GM23338 (cell line): Measurements from ENCODE around the gene ANO7. TPM values are rescaled to one million over a fixed set of nuclear protein-coding genes. Genes with fewer than 3 reads are reported as not detected.

ENCODE experiments used
- ATAC-seq: fragments of 200-7000 bp; cut with Tn5 transposase; 3 replicates; pipeline ENCODE4 v1.9.1; 2020
- DNase-seq: peaks from one replicate; pipeline ENCODE4 v3.0.0-alpha.2; 2015; ENCODE audit warnings: low spot score
- H2AFZ ChIP-seq: fragments of 200-600 bp; sonication (generic); 2 replicates; pipeline ENCODE4 v1.8.0; 2016; ENCODE audit warnings: antibody characterized with exemption, mild to moderate bottlenecking, moderate library complexity
- H3F3A ChIP-seq: fragments of 200-600 bp; sonication (generic); replicated peaks from 2 replicates; pipeline ENCODE4 v1.8.0; 2017; ENCODE audit warnings: antibody characterized with exemption, mixed run types, low read depth
- H3K27ac ChIP-seq: fragments of 200-600 bp; sonication (generic); 2 replicates; pipeline ENCODE4 v1.6.1; 2016; ENCODE audit warnings: low read depth
- H3K27me3 ChIP-seq: fragments of 200-600 bp; sonication (generic); 2 replicates; pipeline ENCODE4 v1.8.0; 2016; ENCODE audit warnings: mild to moderate bottlenecking, mixed run types, moderate library complexity; ENCODE audit not compliant: insufficient read depth
- H3K36me3 ChIP-seq: fragments of 200-600 bp; sonication (generic); 2 replicates; pipeline ENCODE4 v1.8.0; 2016; ENCODE audit warnings: mild to moderate bottlenecking; ENCODE audit not compliant: insufficient read depth
- H3K4me1 ChIP-seq: fragments of 200-600 bp; sonication (generic); 2 replicates; pipeline ENCODE4 v1.8.0; 2016; ENCODE audit warnings: mild to moderate bottlenecking, moderate library complexity; ENCODE audit not compliant: insufficient read depth
- H3K4me2 ChIP-seq: fragments of 200-600 bp; sonication (generic); 2 replicates; pipeline ENCODE4 v1.7.1; 2017; ENCODE audit warnings: mixed run types
- H3K4me3 ChIP-seq: fragments of 200-600 bp; sonication (generic); 2 replicates; pipeline ENCODE4 v1.6.1; 2016; ENCODE audit warnings: mixed run types
- H3K79me2 ChIP-seq: fragments of 200-600 bp; sonication (generic); replicated peaks from 2 replicates; pipeline ENCODE4 v1.8.0; 2017; ENCODE audit warnings: mild to moderate bottlenecking; ENCODE audit not compliant: insufficient read depth
- H3K9me2 ChIP-seq: fragments of 200-600 bp; sonication (generic); 2 replicates; pipeline ENCODE4 v1.8.0; 2017; ENCODE audit not compliant: insufficient read depth
- H4K20me1 ChIP-seq: fragments of 200-600 bp; sonication (generic); replicated peaks from 2 replicates; pipeline ENCODE4 v1.8.0; 2017; ENCODE audit warnings: mild to moderate bottlenecking; ENCODE audit not compliant: insufficient read depth
- H3K27ac Mint-ChIP-seq: 2 replicates; pipeline ENCODE4 v1.8.0; 2020; ENCODE audit warnings: inconsistent platforms, mild to moderate bottlenecking, moderate library complexity, mixed read lengths
- H3K27me3 Mint-ChIP-seq: 3 replicates; pipeline ENCODE4 v1.8.0; 2022; ENCODE audit warnings: low read depth, mild to moderate bottlenecking, moderate library complexity, mixed read lengths, inconsistent platforms; ENCODE audit not compliant: insufficient read depth, poor library complexity
- H3K36me3 Mint-ChIP-seq: 3 replicates; pipeline ENCODE4 v1.8.0; 2021; ENCODE audit warnings: low read depth, mild to moderate bottlenecking, inconsistent platforms, moderate library complexity, mixed read lengths
- H3K4me1 Mint-ChIP-seq: 3 replicates; pipeline ENCODE4 v1.8.0; 2020; ENCODE audit warnings: mild to moderate bottlenecking, inconsistent platforms, mixed read lengths
- H3K4me3 Mint-ChIP-seq: 3 replicates; pipeline ENCODE4 v1.8.0; 2021; ENCODE audit warnings: moderate library complexity, mild to moderate bottlenecking, inconsistent platforms, mixed read lengths
- H3K9me3 Mint-ChIP-seq: 3 replicates; pipeline ENCODE4 v1.8.0; 2020; ENCODE audit warnings: moderate library complexity, mild to moderate bottlenecking, inconsistent platforms, mixed read lengths
- CREB1 ChIP-seq: fragments of 250-450 bp; sonication (Bioruptor Pico); IDR thresholded peaks from 2 replicates; pipeline ENCODE4 v1.5.0; 2020; ENCODE audit warnings: low read depth, mild to moderate bottlenecking, moderate library complexity
- EZH2 ChIP-seq: fragments of 200-600 bp; sonication (generic); IDR thresholded peaks from one replicate; pipeline ENCODE4 v1.8.0; 2017; ENCODE audit warnings: antibody characterized with exemption, mild to moderate bottlenecking, low read depth; ENCODE audit not compliant: unreplicated experiment
- EZH2phosphoT487 ChIP-seq: fragments of 200-600 bp; sonication (generic); IDR thresholded peaks from one replicate; pipeline ENCODE4 v1.8.1; 2018; ENCODE audit warnings: antibody characterized with exemption; ENCODE audit not compliant: unreplicated experiment
- JUNB ChIP-seq: IDR thresholded peaks from one replicate; pipeline ENCODE4 v1.6.1; 2016; ENCODE audit warnings: antibody characterized with exemption; ENCODE audit not compliant: unreplicated experiment
- NANOG ChIP-seq: IDR thresholded peaks from 2 replicates; pipeline ENCODE4 v1.6.1; 2016; ENCODE audit warnings: antibody characterized with exemption, borderline replicate concordance
- POLR2AphosphoS5 ChIP-seq: IDR thresholded peaks from 2 replicates; pipeline ENCODE4 v1.6.1; 2016; ENCODE audit warnings: antibody characterized with exemption, low read depth
- STAT1 ChIP-seq: IDR thresholded peaks from one replicate; pipeline ENCODE4 v1.6.1; 2016; ENCODE audit warnings: antibody characterized with exemption; ENCODE audit not compliant: unreplicated experiment
- ZNF114 ChIP-seq: fragments of 250-450 bp; sonication (Bioruptor Pico); IDR thresholded peaks from 2 replicates; pipeline ENCODE4 v1.5.0; 2020; ENCODE audit warnings: mild to moderate bottlenecking, moderate library complexity
- ZNF331 ChIP-seq: fragments of 250-450 bp; sonication (Bioruptor Pico); IDR thresholded peaks from 2 replicates; pipeline ENCODE4 v1.5.0; 2020; ENCODE audit warnings: low read depth, mild to moderate bottlenecking, moderate library complexity
- polyA plus RNA-seq: library from polyadenylated mRNA; unstranded; fragments of >200 nt; fragmentation: Nextera tagmentation; extraction: Ambion mirVana; gene quantifications from 2 replicates; pipeline ENCODE4 v1.2.1, GENCODE V29; 2016
- total RNA-seq: library from RNA; depleted of rRNA; stranded (reverse); fragments of >200 nt; shearing (Covaris generic); gene quantifications from 2 replicates; pipeline ENCODE4 v1.2.3, GENCODE V29; 2014
- TF ChIP-seq, protein P1 (sequence below), 2 experiments: fragments of 200-600 bp in 1 of 2; sonication (generic) in 1 of 2; conservative IDR thresholded peaks; 2 replicates each; pipeline versions ENCODE4 v1.5.1 to v1.6.1; 2016 to 2017; ENCODE audit warnings: antibody characterized with exemption in 2 of 2, low read depth in 2 of 2, mild to moderate bottlenecking in 2 of 2, moderate library complexity in 1 of 2
- TF ChIP-seq, protein P2 (sequence below): fragments of 250-450 bp; sonication (Bioruptor Pico); IDR thresholded peaks from 2 replicates; pipeline ENCODE4 v1.5.0; 2020; ENCODE audit warnings: mild to moderate bottlenecking, moderate library complexity

Gene ANO7
- total and polyA plus RNA-seq, 2 experiments from 2014 or later = 3.6 to 5.1 TPM

DNA sequence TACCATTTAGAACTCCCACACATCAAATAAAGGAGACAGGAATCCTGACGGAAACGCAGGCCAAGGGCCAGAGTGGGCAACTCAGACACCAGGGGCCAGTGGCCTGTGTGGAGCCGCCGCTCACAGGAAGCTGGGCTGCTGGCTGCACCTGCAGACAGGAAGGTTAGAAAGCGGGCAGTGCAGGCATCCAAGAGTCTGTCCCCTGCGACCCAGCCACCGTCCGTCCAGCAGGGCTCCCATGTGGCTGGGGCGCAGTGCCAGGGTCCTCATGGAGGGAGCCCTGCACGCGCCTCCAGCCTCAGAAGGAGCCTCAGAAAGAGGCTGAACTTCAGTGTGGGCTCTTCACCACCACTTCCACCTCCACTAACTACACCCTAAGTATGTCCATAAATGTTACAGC lies 2.5 kb upstream of the ANO7 start:
- no peak overlapping the region for H3K4me3 Mint-ChIP-seq
- Histone ChIP-seq H3K36me3 (no peaks in the 10 kb centered on the region), H3K27ac (no peak overlapping the region), H3K4me1 (no peaks in the 10 kb centered on the region), H3K4me2 (no peak overlapping the region), H3K4me3 (no peak overlapping the region), H2AFZ (no peak overlapping the region), H4K20me1 (no peaks in the 10 kb centered on the region), H3K9me2 (no peaks in the 10 kb centered on the region), H3K27me3 (no peaks in the 10 kb centered on the region), H3F3A (no peaks in the 10 kb centered on the region), H3K79me2 (no peaks in the 10 kb centered on the region)
- DNase-seq (no peak), ATAC-seq (no peak)
- H3K27me3 Mint-ChIP-seq = peaks cover 5% of the 10 kb centered on the region
- TF ChIP-seq EZH2 = no peak
- no peak for TF ChIP-seq EZH2phosphoT487
- no peak for TF ChIP-seq ZNF331 (CRISPR knock-in tag)
- TF ChIP-seq ZNF114 = no peak
- TF ChIP-seq, protein P1, sequence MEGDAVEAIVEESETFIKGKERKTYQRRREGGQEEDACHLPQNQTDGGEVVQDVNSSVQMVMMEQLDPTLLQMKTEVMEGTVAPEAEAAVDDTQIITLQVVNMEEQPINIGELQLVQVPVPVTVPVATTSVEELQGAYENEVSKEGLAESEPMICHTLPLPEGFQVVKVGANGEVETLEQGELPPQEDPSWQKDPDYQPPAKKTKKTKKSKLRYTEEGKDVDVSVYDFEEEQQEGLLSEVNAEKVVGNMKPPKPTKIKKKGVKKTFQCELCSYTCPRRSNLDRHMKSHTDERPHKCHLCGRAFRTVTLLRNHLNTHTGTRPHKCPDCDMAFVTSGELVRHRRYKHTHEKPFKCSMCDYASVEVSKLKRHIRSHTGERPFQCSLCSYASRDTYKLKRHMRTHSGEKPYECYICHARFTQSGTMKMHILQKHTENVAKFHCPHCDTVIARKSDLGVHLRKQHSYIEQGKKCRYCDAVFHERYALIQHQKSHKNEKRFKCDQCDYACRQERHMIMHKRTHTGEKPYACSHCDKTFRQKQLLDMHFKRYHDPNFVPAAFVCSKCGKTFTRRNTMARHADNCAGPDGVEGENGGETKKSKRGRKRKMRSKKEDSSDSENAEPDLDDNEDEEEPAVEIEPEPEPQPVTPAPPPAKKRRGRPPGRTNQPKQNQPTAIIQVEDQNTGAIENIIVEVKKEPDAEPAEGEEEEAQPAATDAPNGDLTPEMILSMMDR (conservative IDR thresholded peaks at IDR 0.05; ENCODE audit: low read depth in 2 of 2) = no peak
- no peak for TF ChIP-seq NANOG
- no peak for TF ChIP-seq JUNB
- H3K4me1 Mint-ChIP-seq = peaks cover 3% of the 10 kb centered on the region
- no peaks in the 10 kb centered on the region for H3K9me3 Mint-ChIP-seq
- no peak overlapping the region for H3K27ac Mint-ChIP-seq
- no peaks in the 10 kb centered on the region for H3K36me3 Mint-ChIP-seq

DNA sequence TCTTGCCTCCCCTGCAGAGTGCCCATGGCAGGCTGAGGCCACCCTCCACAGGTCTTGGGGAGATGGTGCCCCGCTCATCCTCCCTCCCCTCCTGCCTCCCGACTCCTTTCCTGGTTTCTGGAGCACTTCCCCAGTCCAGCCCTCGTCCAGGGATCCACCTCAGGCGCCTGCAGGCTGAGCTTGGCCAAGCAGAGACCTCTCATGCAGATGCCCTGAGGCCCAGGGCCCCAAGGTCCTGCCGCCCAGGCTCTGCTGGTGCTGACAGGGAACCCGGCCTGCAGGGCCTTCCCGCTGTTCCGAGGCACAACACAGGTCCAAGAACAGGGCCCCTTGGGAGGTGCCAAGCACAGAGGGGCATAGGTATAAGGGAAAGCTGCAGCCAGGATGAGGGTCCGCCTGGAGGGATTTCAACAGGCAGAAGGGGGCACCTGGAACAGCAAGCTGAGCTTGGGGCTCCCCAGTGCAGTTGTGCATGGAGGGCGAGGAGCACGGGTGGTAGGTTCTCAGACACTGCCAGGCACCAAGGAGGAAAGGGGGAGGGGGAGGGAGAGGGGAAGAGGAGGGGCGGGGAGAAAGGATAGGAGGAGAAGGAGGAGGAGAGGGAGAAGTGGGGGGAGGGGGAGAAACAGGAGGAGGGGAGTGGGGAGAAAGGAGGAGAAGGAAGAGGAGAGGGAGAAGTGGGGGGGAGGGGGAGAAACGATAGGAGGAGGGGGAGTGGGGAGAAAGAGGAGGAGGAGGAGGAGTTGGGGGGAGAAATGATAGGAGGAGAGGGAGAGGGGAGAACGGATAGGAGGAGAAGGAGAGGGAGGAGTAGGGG lies 1.2 kb upstream of the ANO7 start:
- Histone ChIP-seq H3F3A (no peaks in the 10 kb centered on the region), H3K36me3 (no peaks in the 10 kb centered on the region), H2AFZ (no peak overlapping the region), H3K27ac (no peak overlapping the region), H3K9me2 (no peaks in the 10 kb centered on the region), H4K20me1 (no peaks in the 10 kb centered on the region), H3K79me2 (no peaks in the 10 kb centered on the region), H3K4me1 (no peaks in the 10 kb centered on the region), H3K27me3 (no peaks in the 10 kb centered on the region), H3K4me3 (no peak overlapping the region), H3K4me2 (no peak overlapping the region)
- H3K9me3 Mint-ChIP-seq = no peaks in the 10 kb centered on the region
- no peaks in the 10 kb centered on the region for H3K36me3 Mint-ChIP-seq
- DNase-seq (peak; percentile 25), ATAC-seq (peak; percentile 6; the same call in 1 of the 3 replicates)
- H3K27me3 Mint-ChIP-seq = peaks cover 5% of the 10 kb centered on the region
- H3K4me1 Mint-ChIP-seq = peaks cover 3% of the 10 kb centered on the region
- no peak overlapping the region for H3K4me3 Mint-ChIP-seq
- H3K27ac Mint-ChIP-seq = no peak overlapping the region
- TF ChIP-seq POLR2AphosphoS5 (no peak), NANOG (no peak), CREB1 (CRISPR knock-in tag) (no peak), EZH2 (no peak), STAT1 (no peak), ZNF114 (no peak)
- TF ChIP-seq, protein P2, sequence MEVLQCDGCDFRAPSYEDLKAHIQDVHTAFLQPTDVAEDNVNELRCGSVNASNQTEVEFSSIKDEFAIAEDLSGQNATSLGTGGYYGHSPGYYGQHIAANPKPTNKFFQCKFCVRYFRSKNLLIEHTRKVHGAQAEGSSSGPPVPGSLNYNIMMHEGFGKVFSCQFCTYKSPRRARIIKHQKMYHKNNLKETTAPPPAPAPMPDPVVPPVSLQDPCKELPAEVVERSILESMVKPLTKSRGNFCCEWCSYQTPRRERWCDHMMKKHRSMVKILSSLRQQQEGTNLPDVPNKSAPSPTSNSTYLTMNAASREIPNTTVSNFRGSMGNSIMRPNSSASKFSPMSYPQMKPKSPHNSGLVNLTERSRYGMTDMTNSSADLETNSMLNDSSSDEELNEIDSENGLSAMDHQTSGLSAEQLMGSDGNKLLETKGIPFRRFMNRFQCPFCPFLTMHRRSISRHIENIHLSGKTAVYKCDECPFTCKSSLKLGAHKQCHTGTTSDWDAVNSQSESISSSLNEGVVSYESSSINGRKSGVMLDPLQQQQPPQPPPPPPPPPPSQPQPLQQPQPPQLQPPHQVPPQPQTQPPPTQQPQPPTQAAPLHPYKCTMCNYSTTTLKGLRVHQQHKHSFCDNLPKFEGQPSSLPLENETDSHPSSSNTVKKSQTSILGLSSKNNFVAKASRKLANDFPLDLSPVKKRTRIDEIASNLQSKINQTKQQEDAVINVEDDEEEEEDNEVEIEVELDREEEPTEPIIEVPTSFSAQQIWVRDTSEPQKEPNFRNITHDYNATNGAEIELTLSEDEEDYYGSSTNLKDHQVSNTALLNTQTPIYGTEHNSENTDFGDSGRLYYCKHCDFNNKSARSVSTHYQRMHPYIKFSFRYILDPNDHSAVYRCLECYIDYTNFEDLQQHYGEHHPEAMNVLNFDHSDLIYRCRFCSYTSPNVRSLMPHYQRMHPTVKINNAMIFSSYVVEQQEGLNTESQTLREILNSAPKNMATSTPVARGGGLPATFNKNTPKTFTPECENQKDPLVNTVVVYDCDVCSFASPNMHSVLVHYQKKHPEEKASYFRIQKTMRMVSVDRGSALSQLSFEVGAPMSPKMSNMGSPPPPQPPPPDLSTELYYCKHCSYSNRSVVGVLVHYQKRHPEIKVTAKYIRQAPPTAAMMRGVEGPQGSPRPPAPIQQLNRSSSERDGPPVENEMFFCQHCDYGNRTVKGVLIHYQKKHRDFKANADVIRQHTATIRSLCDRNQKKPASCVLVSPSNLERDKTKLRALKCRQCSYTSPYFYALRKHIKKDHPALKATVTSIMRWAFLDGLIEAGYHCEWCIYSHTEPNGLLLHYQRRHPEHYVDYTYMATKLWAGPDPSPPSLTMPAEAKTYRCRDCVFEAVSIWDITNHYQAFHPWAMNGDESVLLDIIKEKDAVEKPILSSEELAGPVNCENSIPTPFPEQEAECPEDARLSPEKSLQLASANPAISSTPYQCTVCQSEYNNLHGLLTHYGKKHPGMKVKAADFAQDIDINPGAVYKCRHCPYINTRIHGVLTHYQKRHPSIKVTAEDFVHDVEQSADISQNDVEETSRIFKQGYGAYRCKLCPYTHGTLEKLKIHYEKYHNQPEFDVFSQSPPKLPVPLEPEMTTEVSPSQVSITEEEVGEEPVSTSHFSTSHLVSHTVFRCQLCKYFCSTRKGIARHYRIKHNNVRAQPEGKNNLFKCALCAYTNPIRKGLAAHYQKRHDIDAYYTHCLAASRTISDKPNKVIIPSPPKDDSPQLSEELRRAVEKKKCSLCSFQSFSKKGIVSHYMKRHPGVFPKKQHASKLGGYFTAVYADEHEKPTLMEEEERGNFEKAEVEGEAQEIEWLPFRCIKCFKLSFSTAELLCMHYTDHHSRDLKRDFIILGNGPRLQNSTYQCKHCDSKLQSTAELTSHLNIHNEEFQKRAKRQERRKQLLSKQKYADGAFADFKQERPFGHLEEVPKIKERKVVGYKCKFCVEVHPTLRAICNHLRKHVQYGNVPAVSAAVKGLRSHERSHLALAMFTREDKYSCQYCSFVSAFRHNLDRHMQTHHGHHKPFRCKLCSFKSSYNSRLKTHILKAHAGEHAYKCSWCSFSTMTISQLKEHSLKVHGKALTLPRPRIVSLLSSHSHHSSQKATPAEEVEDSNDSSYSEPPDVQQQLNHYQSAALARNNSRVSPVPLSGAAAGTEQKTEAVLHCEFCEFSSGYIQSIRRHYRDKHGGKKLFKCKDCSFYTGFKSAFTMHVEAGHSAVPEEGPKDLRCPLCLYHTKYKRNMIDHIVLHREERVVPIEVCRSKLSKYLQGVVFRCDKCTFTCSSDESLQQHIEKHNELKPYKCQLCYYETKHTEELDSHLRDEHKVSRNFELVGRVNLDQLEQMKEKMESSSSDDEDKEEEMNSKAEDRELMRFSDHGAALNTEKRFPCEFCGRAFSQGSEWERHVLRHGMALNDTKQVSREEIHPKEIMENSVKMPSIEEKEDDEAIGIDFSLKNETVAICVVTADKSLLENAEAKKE (CRISPR knock-in tag) = no peak
